Caco-2 (cell line): Measurements from ENCODE around the gene AKR1C1. TPM values are rescaled to one million over a fixed set of nuclear protein-coding genes. Genes with fewer than 3 reads are reported as not detected.
"Not testable (repeated sequence)": the region's sequence is repeated elsewhere in the genome, so short reads cannot be mapped to it uniquely, and the experiment has no call there.

ENCODE experiments used
- BruUV-seq: library from RNA; stranded (reverse); fragments of 400-500 nt; replicated peaks from 2 replicates; lab custom pipeline; 2021; lab: Mats Ljungman, UMichigan
- CTCF ChIA-PET: fragments of 300-600 bp; sonication (Branson Sonifier 250); formaldehyde crosslinking; loops from one replicate; lab custom pipeline; 2022; ENCODE audit warnings: antibody characterized with exemption; lab: Charles Lee
- POLR2A ChIA-PET: fragments of 300-600 bp; sonication (Branson Sonifier 250); formaldehyde crosslinking; loops from one replicate; lab custom pipeline; 2022; ENCODE audit warnings: antibody characterized with exemption; lab: Charles Lee
- DNase-seq, 2 experiments: peaks; one replicate each; pipeline versions ENCODE4 v3.0.0 to v3.0.0-alpha.2; 2020 to 2022
- H3K27me3 ChIP-seq: replicated peaks from 2 replicates; pipeline ENCODE4 v1.6.0; 2011; ENCODE audit warnings: low read length; ENCODE audit not compliant: control insufficient read depth, insufficient read depth
- H3K36me3 ChIP-seq: 2 replicates; pipeline ENCODE4 v1.5.1; 2011; ENCODE audit warnings: low read length; ENCODE audit not compliant: control insufficient read depth, insufficient read depth
- H3K4me1 ChIP-seq: fragments of 250-450 bp; sonication (Bioruptor Pico); 2 replicates; pipeline ENCODE4 v1.5.1; 2020; ENCODE audit warnings: mild to moderate bottlenecking
- H3K4me3 ChIP-seq: 2 replicates; pipeline ENCODE4 v1.5.1; 2011; ENCODE audit warnings: low read depth, mild to moderate bottlenecking, control low read depth, low read length
- H3K9me3 ChIP-seq: fragments of 250-450 bp; sonication (Bioruptor Pico); 2 replicates; pipeline ENCODE4 v1.5.1; 2020; ENCODE audit warnings: mild to moderate bottlenecking, moderate library complexity
- H3K27ac Mint-ChIP-seq: one replicate; pipeline ENCODE4 v1.8.0; 2022; ENCODE audit warnings: mixed read lengths; ENCODE audit not compliant: unreplicated experiment
- H3K27me3 Mint-ChIP-seq: one replicate; pipeline ENCODE4 v1.8.0; 2022; ENCODE audit warnings: mixed read lengths; ENCODE audit not compliant: insufficient read depth, unreplicated experiment
- H3K36me3 Mint-ChIP-seq: one replicate; pipeline ENCODE4 v1.8.0; 2022; ENCODE audit warnings: mild to moderate bottlenecking, mixed read lengths; ENCODE audit not compliant: insufficient read depth, unreplicated experiment
- H3K4me1 Mint-ChIP-seq: one replicate; pipeline ENCODE4 v1.8.0; 2022; ENCODE audit warnings: low read depth, mixed read lengths; ENCODE audit not compliant: unreplicated experiment
- H3K4me3 Mint-ChIP-seq: one replicate; pipeline ENCODE4 v1.8.0; 2022; ENCODE audit warnings: mild to moderate bottlenecking, moderate library complexity, mixed read lengths; ENCODE audit not compliant: unreplicated experiment
- H3K9me3 Mint-ChIP-seq: one replicate; pipeline ENCODE4 v1.8.0; 2022; ENCODE audit warnings: mixed read lengths; ENCODE audit not compliant: unreplicated experiment
- intact Hi-C: fragments of 100-400 bp; cut with micrococcal nuclease; formaldehyde crosslinking; loops from one replicate; pipeline ENCODE4 v1.10.0; 2022; ENCODE audit not compliant: unreplicated experiment
- total RNA-seq: library from RNA; stranded (reverse); gene quantifications from 2 replicates; pipeline ENCODE4 v1.2.3, GENCODE V29; 2022
- TF ChIP-seq, protein P1 (sequence below), 2 experiments: fragments of 200-600 bp in 1 of 2; IDR thresholded peaks; 1 replicate in 1 of 2; 2 replicates in 1 of 2; pipeline versions ENCODE4 v1.5.1 to v1.8.0; 2011 to 2022; ENCODE audit warnings: antibody characterized with exemption in 1 of 2, control low read depth in 1 of 2, inconsistent platforms in 1 of 2, low read depth in 1 of 2, low read length in 1 of 2, mild to moderate bottlenecking in 1 of 2, moderate library complexity in 1 of 2; ENCODE audit not compliant: insufficient read depth in 1 of 2, severe bottlenecking in 1 of 2, unreplicated experiment in 1 of 2

The AKR1C1 gene
- total RNA-seq, 1 experiment from 2014 or later: 27.1 TPM

DNA sequence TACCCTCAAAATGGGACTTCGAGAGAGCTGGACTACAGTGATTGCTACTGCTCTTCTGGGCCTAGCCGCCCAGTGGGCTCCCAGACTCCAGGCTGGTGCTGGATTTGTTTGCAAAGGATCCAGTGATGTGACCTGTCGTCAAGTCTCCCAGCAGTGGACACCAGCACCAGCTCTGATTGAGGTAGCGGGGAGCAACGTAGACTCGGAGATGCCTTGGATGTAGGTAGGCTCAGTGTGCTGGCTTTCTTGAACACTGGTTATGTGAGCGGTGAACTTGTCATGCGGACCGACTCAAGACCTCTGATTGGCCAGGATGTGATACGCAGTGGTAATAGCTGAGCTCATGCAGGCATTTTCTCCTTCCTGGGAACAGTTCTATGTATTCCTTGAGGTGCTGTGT lies 21.0 kb downstream of the AKR1C1 start:
- Mint-ChIP-seq H3K27me3 (no peaks in the 10 kb centered on the region), H3K27ac (no peak overlapping the region), H3K9me3 (no peaks in the 10 kb centered on the region), H3K4me3 (no peak overlapping the region), H3K36me3 (no peaks in the 10 kb centered on the region), H3K4me1 (peaks cover 19% of the 10 kb centered on the region)
- no peak for DNase-seq
- H3K27me3 ChIP-seq: no peaks in the 10 kb centered on the region
- H3K36me3 ChIP-seq: no peaks in the 10 kb centered on the region; the same call in none of the 2 replicates
- CTCF ChIA-PET: interaction anchor here (0.6 to 5.4 kb wide), 2 partner anchors 135 to 177 kb away, joined by 4 to 78 read pairs; no protein-coding TSS in a partner anchor
- H3K4me1 ChIP-seq: peaks cover 13% of the 10 kb centered on the region
- POLR2A ChIA-PET: no interaction called here
- BruUV-seq: no TSS peak
- intact Hi-C loops: loop anchor here (5.0 kb wide), 1 partner anchor 77 kb away; no protein-coding TSS in a partner anchor
- no peak overlapping the region for H3K4me3 ChIP-seq
- TF ChIP-seq, protein P1, sequence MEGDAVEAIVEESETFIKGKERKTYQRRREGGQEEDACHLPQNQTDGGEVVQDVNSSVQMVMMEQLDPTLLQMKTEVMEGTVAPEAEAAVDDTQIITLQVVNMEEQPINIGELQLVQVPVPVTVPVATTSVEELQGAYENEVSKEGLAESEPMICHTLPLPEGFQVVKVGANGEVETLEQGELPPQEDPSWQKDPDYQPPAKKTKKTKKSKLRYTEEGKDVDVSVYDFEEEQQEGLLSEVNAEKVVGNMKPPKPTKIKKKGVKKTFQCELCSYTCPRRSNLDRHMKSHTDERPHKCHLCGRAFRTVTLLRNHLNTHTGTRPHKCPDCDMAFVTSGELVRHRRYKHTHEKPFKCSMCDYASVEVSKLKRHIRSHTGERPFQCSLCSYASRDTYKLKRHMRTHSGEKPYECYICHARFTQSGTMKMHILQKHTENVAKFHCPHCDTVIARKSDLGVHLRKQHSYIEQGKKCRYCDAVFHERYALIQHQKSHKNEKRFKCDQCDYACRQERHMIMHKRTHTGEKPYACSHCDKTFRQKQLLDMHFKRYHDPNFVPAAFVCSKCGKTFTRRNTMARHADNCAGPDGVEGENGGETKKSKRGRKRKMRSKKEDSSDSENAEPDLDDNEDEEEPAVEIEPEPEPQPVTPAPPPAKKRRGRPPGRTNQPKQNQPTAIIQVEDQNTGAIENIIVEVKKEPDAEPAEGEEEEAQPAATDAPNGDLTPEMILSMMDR (IDR thresholded peaks at IDR 0.05; ENCODE audit: insufficient read depth in 1 of 2, low read depth in 1 of 2, low read length in 1 of 2, severe bottlenecking in 1 of 2, unreplicated experiment in 1 of 2): no peak
- H3K9me3 ChIP-seq: no peaks in the 10 kb centered on the region; the same call in 1 of the 2 replicates

DNA sequence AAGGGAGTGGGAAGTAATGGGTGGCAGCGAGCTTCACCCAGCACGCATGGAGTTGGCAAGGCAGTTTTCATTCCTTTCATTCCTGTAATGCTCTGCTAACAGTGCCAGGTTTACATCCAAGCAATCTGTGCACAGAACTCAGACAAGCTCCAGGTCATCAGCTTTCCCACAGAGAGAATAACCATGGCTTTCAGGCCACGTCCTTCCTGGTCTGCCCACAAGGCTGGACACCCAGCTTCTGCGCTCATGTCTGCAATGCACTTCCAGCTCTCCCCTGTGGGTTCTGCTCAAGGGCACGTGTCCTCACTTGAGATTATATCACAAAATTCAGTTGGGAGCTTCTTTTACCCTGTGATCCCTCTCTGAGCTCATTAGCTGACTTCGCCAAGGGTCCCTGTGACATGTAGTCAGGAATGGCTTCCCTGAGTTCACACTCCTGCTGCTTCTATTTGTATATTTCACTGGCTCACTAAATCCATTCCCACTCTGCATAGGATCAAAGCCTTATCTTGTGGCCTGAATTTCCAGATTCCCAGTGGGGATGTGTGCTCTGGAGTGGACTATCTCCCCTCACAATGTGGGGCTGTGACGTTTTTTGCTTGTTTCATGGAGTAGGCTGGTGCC lies 21.9 kb downstream of the AKR1C1 start:
- H3K27ac Mint-ChIP-seq: no peak overlapping the region
- TF ChIP-seq, protein P1 (IDR thresholded peaks at IDR 0.05; ENCODE audit: insufficient read depth in 1 of 2, low read depth in 1 of 2, low read length in 1 of 2, severe bottlenecking in 1 of 2, unreplicated experiment in 1 of 2): no peak
- DNase-seq: no peak

DNA sequence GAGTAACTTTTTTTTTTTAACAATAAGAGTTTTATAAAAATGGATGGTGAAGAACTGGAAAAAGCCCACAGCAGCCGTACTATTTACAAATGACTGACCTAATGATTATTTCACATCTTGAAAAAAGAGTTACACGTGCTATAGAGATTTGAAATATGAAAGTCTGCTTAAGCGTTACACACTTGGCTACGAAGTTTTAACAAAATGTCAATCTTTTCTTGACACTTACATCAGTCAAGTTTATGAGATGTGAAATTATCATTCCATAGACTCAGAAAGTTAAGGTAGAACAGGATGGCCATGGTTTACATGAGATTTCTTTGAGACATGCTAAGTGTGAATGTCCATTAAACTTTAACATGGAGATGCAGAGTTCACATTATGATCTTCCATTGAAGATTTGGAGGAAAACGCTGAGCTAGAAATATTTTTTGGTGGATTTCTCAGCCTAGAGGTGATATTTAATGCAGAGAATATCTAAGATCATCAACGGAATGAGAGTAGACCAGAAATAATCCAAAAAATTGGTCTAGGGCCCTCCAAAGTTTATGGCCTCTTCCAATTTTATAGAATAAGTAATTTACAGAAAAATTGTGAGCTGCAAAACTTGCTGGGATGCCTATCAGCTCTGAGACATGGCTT lies 24.9 kb downstream of the AKR1C1 start:
- H3K36me3 Mint-ChIP-seq, H3K27me3 ChIP-seq, H3K9me3 ChIP-seq, H3K27ac Mint-ChIP-seq, POLR2A ChIA-PET, DNase-seq, intact Hi-C loops, H3K4me1 ChIP-seq, H3K27me3 Mint-ChIP-seq, BruUV-seq, H3K9me3 Mint-ChIP-seq, H3K4me1 Mint-ChIP-seq, H3K4me3 Mint-ChIP-seq, H3K4me3 ChIP-seq, H3K36me3 ChIP-seq: not testable (repeated sequence)
- CTCF ChIA-PET: interaction anchor here (1.0 kb wide), 1 partner anchor 138 kb away, joined by 3 read pairs; no protein-coding TSS in a partner anchor

More for the DNA sequence above, 21.9 kb downstream of the AKR1C1 start:
- Histone ChIP-seq H3K4me1 (peaks cover 13% of the 10 kb centered on the region), H3K9me3 (no peaks in the 10 kb centered on the region; the same call in 1 of the 2 replicates), H3K4me3 (no peak overlapping the region), H3K36me3 (no peaks in the 10 kb centered on the region; the same call in none of the 2 replicates), H3K27me3 (no peaks in the 10 kb centered on the region)
- Mint-ChIP-seq H3K27me3 (no peaks in the 10 kb centered on the region), H3K9me3 (no peaks in the 10 kb centered on the region), H3K4me3 (no peak overlapping the region), H3K4me1 (peaks cover 19% of the 10 kb centered on the region), H3K36me3 (no peaks in the 10 kb centered on the region)
- ChIA-PET POLR2A (no interaction called here), CTCF (interaction anchor here (0.6 to 5.4 kb wide), 5 partner anchors 87 to 178 kb away, joined by 3 to 78 read pairs (median 4); no protein-coding TSS in a partner anchor)
- intact Hi-C loops: loop anchor here (5.0 kb wide), 1 partner anchor 78 kb away; no protein-coding TSS in a partner anchor
- BruUV-seq: no TSS peak
